ENCODE results near the gene BRDT. TPM values are rescaled to one million over a fixed set of nuclear protein-coding genes. Genes with fewer than 3 reads are reported as not detected.
A peak's percentile ranks its signal among the peaks of the same experiment; 100 is the strongest.

Gene BRDT
- not detected for total RNA-seq
- long read RNA-seq = 0 reads

DNA sequence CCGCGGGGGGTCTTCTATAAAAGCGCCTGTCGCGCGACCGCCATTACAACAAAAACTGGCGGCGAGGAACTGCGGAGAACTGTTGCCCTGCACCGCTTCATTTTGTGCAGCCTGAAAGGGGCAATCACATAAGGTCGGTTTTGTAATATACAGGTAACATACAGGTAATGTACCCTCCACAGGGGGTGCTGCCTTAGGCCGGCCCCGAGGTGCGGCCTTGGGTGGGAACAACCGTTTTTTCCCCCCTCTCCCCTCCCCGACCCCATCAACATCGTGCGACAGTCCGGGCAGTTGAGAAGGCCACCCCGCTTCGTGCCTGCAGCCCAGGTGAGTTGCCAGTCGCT is at the start of gene BRDT:
BRDT (plus strand) TSS at position 46 of the 344 bp plus-strand sequence. CDS start 13,354 bp downstream, outside the sequence.
- Histone ChIP-seq H3K27ac (no peak within 1 kb of the TSS), H3K27me3 (ENCODE audit: low read depth) (no peaks in the 10 kb centered on the region), H3K4me3 (no peak within 1 kb of the TSS), H3K4me1 (no peaks in the 10 kb centered on the region), H3K36me3 (no peaks in the 10 kb centered on the region), H3K9me3 (no peaks in the 10 kb centered on the region)
- DNase-seq = no peak
- ATAC-seq = peak in 1 of 2 donors; percentile 21
- TF ChIP-seq CTCF (IDR thresholded peaks at IDR 0.05) = no peak
- intact Hi-C loops (cut with DNase I) = no loop called here

DNA sequence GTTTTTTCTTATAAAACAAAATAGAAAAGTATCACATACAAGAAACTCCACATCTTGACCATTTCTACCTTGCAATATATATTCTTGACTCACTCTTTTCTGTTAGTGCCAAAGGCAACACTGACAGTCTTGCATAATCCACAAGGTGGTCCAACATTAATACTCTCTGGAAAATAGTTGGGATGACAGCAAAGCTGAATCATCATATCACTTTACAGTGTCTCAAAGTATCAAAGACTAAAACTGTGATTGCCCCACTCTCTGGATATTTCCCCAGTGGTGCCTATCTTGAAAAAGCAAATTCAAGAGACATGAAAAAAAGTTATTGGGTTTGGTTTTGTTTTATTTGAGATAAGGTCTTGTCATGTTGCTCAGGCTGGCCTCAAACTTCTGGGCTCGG is 48.6 kb upstream of the BRDT start:
- H3K36me3 ChIP-seq = no peaks in the 10 kb centered on the region
- no peak for TF ChIP-seq CTCF (IDR thresholded peaks at IDR 0.05)
- ATAC-seq (no peak), DNase-seq (no peak)
- no peaks in the 10 kb centered on the region for H3K4me1 ChIP-seq
- H3K4me3 ChIP-seq = no peak overlapping the region
- no peak overlapping the region for H3K27ac ChIP-seq
- H3K27me3 ChIP-seq (ENCODE audit: low read depth) = no peaks in the 10 kb centered on the region
- no peaks in the 10 kb centered on the region for H3K9me3 ChIP-seq
- intact Hi-C loops (cut with DNase I) = no loop called here

DNA sequence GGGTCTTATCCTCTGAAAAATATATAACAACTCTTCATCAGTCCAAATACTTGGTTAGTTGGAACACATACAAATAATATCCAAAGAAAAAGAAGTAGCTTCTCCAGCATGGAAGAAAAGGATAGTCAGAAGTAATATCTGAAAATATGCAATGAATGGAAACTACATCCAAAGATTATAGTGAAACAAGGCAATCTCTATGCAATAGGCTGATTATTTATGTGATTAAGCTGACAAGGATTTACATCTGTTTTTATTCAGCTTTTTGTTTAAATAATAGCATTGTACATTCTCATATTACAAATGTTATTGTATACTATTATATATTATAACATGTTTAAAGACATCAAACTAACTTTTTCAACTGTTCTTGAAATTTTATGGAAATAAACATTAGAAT is 48.0 kb upstream of the BRDT start:
- no peak overlapping the region for H3K27ac ChIP-seq
- no peaks in the 10 kb centered on the region for H3K36me3 ChIP-seq
- no peaks in the 10 kb centered on the region for H3K27me3 ChIP-seq (ENCODE audit: low read depth)
- no peak for ATAC-seq
- no peak overlapping the region for H3K4me3 ChIP-seq
- H3K4me1 ChIP-seq = no peaks in the 10 kb centered on the region
- intact Hi-C loops (cut with DNase I) = no loop called here
- no peak for TF ChIP-seq CTCF (IDR thresholded peaks at IDR 0.05)
- DNase-seq = no peak
- no peaks in the 10 kb centered on the region for H3K9me3 ChIP-seq

- intact Hi-C loops (cut with DNase I) = no loop called here
- ATAC-seq (no peak), DNase-seq (no peak)
- Histone ChIP-seq H3K4me1 (no peaks in the 10 kb centered on the region), H3K27me3 (ENCODE audit: low read depth) (no peaks in the 10 kb centered on the region), H3K9me3 (no peaks in the 10 kb centered on the region), H3K27ac (no peak overlapping the region), H3K36me3 (no peaks in the 10 kb centered on the region), H3K4me3 (no peak overlapping the region)
- TF ChIP-seq CTCF (IDR thresholded peaks at IDR 0.05) = no peak
Measured at GRCh38 chr1:91912266-91912665, 36.9 kb upstream of the BRDT start.

DNA sequence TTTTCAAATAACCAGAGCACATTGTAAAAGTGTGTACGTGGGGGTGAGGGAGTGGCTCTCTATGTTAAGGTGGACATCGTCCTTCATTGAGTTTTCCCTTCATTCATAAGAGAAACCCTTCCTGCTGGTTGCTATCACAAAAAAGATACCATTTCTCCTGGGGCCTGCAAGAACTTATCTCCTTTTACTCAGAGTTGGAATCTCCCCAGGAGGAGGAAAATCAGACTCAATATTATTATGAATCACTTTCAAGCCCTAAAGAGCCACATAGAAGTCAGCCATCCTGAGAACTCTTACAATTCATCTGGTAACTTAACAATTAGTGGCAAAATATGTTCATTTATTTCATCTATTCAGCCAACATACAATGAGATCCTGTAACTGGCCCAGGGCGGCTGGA is 36.2 kb upstream of the BRDT start:
- intact Hi-C loops (cut with DNase I) = no loop called here
- TF ChIP-seq CTCF (IDR thresholded peaks at IDR 0.05) = no peak
- Histone ChIP-seq H3K27ac (no peak overlapping the region), H3K36me3 (no peaks in the 10 kb centered on the region), H3K4me1 (no peaks in the 10 kb centered on the region), H3K4me3 (no peak overlapping the region), H3K27me3 (ENCODE audit: low read depth) (no peaks in the 10 kb centered on the region), H3K9me3 (no peaks in the 10 kb centered on the region)
- DNase-seq = no peak
- no peak for ATAC-seq

- no peak for TF ChIP-seq CTCF (IDR thresholded peaks at IDR 0.05)
Measured at GRCh38 chr1:91916046-91916445, 33.2 kb upstream of the BRDT start.

More at GRCh38 chr1:91916046-91916445, 33.2 kb upstream of the BRDT start:
- no peaks in the 10 kb centered on the region for H3K27me3 ChIP-seq (ENCODE audit: low read depth)
- no peaks in the 10 kb centered on the region for H3K36me3 ChIP-seq
- no peak for ATAC-seq
- no peak overlapping the region for H3K4me3 ChIP-seq
- intact Hi-C loops (cut with DNase I) = no loop called here
- H3K4me1 ChIP-seq = no peaks in the 10 kb centered on the region
- no peak overlapping the region for H3K27ac ChIP-seq
- no peaks in the 10 kb centered on the region for H3K9me3 ChIP-seq
- no peak for DNase-seq
